ENCODE results near the gene RRBP1.

DNA sequence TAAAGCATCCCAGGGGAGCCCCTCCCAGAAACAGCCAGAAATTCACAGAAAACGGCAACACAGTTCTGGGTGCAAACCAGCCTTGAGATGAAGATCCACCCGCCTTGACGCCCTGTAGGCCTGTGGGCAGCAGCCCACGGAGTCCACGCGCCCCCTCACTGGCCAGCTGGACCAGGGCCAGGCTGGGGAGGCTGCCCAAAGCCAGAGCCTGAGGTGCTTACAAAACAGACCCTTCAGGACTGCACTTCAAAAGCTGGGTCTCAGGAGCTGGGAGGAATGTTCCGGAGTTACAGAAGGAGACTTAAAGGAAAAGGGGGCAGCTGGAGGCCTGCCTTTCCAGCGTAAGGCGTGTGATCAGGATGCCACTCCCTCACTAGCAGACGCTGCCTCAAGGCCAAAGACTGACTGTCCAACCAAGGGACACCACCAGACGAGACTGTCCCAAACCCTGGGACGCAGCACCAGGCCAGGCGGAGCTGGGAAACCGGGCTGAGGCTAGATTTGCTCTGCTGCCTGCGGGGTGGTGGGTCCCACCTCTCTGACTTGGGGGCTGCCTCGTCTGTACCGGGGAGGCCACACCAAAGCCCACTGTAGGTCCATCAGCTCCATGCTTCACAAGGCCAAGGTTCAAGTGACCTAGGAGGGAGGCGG is 48.1 kb downstream of the RRBP1 start:
- TF ChIP-seq POLR2A (IDR thresholded peaks at IDR 0.05; ENCODE audit: low read depth, low read length) = no peak
- TF ChIP-seq CTCF (conservative IDR thresholded peaks at IDR 0.05; ENCODE audit: low read depth, low read length) = no peak
- TF ChIP-seq RFX5 (IDR thresholded peaks at IDR 0.05; ENCODE audit: low read depth, low read length) = no peak
- no peak for TF ChIP-seq USF2 (IDR thresholded peaks at IDR 0.05; ENCODE audit: low read depth, low read length)
- no peak for TF ChIP-seq MXI1 (IDR thresholded peaks at IDR 0.05; ENCODE audit: borderline replicate concordance, low read depth, low read length)
- no peak for TF ChIP-seq SMC3 (IDR thresholded peaks at IDR 0.05; ENCODE audit: low read depth, low read length)
- TF ChIP-seq CEBPB (IDR thresholded peaks at IDR 0.05; ENCODE audit: low read depth, low read length) = no peak
